ENCODE results near the gene LBHD2.

DNA sequence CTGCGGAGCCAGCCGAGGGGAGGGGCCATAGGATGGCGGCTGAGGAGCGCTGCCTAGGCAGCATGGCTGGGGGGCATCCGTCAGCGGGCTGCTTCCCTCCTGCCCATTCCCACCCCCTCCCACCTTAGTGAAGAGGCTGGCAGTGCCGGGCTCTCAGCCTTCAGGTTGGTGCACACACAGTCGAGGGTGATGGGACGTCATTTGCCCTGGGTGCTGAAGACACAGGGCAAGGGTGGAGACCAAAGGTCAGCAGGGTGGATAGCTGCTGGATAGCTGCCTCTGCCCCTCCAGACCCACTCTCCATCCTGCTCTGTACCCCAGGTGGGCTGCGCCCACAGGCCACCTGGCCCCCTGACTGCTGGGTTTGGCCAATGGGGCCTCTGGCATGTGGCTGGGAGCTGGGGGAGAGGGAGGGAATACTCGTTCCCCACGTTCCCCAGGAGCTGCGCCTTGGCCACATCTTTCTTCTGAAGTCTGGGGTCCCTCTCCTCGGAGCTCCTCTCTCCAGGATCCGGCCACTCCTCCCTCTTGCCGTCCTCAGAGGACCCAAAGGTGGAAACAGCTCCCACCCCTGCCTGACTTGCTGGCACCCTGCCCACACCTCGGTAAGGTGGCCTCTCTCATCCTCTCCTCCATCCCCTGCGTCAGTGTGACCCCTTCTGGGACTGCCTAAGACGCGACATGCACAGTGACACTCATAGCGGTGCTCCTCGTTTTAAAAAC is 15.5 kb upstream of the LBHD2 start:
- TF ChIP-seq POLR2A (IDR thresholded peaks at IDR 0.05; ENCODE audit: low read length) (no peak), GATA1 (IDR thresholded peaks at IDR 0.05; ENCODE audit: low read depth, low read length) (no peak)

All from erythroblast (primary cell).